Measurements from ENCODE around the gene ZBTB49. TPM values are rescaled to one million over a fixed set of nuclear protein-coding genes. Genes with fewer than 3 reads are reported as not detected.
"Not testable (repeated sequence)": the region's sequence is repeated elsewhere in the genome, so short reads cannot be mapped to it uniquely, and the experiment has no call there.

ZBTB49 gene
- total and polyA plus RNA-seq, 7 donors, result 0.69 to 6.2 (median 4.1) TPM

- WGBS, 2 donors, result 69 to 80% methylated on average over 14 of the region's 14 CpGs
- no peaks in the 10 kb centered on the region for H3K4me1 ChIP-seq
- no peak overlapping the region for H3K27ac ChIP-seq
- intact Hi-C loops (cut with DNase I), result no loop called here
- no peak for DNase-seq
- no peak overlapping the region for H3K4me3 ChIP-seq
- no peaks in the 10 kb centered on the region for H3K9me3 ChIP-seq
- H3K27me3 ChIP-seq, result no peaks in the 10 kb centered on the region
- H3K36me3 ChIP-seq, result no peaks in the 10 kb centered on the region
- TF ChIP-seq EP300 (IDR thresholded peaks at IDR 0.05), result no peak
- TF ChIP-seq CTCF (IDR thresholded peaks at IDR 0.05), result no peak
- no peak for TF ChIP-seq POLR2AphosphoS5 (IDR thresholded peaks at IDR 0.05)
- TF ChIP-seq POLR2A (IDR thresholded peaks at IDR 0.05), result no peak
Measured at GRCh38 chr4:4344915-4345527, 55.0 kb downstream of the ZBTB49 start.

- Histone ChIP-seq H3K9me3 (no peaks in the 10 kb centered on the region), H3K4me1 (no peaks in the 10 kb centered on the region), H3K27ac (no peak overlapping the region), H3K27me3 (no peaks in the 10 kb centered on the region), H3K4me3 (no peak overlapping the region), H3K36me3 (no peaks in the 10 kb centered on the region)
- no peak for DNase-seq
- no peak for TF ChIP-seq EP300 (IDR thresholded peaks at IDR 0.05)
- no peak for TF ChIP-seq CTCF (IDR thresholded peaks at IDR 0.05)
- 25 to 29% methylated on average over 1 of the region's 1 CpG for WGBS, 2 donors
- intact Hi-C loops (cut with DNase I), result no loop called here
Measured at GRCh38 chr4:4347585-4347984, 57.5 kb downstream of the ZBTB49 start.

- H3K27ac ChIP-seq; H3K36me3 ChIP-seq; H3K4me3 ChIP-seq; intact Hi-C loops (cut with DNase I); H3K9me3 ChIP-seq; H3K27me3 ChIP-seq; DNase-seq; H3K4me1 ChIP-seq: not testable (repeated sequence)
- 65 to 71% methylated on average over 9 of the region's 9 CpGs for WGBS, 2 donors
Measured at GRCh38 chr4:4348585-4348984, 58.5 kb downstream of the ZBTB49 start.

GRCh38 chr4:4349867-4350266 lies 59.8 kb downstream of the ZBTB49 start:
- intact Hi-C loops (cut with DNase I), result no loop called here
- no peaks in the 10 kb centered on the region for H3K4me1 ChIP-seq
- no peak overlapping the region for H3K27ac ChIP-seq
- H3K27me3 ChIP-seq, result no peaks in the 10 kb centered on the region
- no peak for DNase-seq
- no peak overlapping the region for H3K4me3 ChIP-seq
- H3K9me3 ChIP-seq, result no peaks in the 10 kb centered on the region
- WGBS, 2 donors, result 77 to 90% methylated on average over 3 of the region's 3 CpGs
- TF ChIP-seq CTCF (IDR thresholded peaks at IDR 0.05) (no peak), POLR2AphosphoS5 (IDR thresholded peaks at IDR 0.05) (no peak), EP300 (IDR thresholded peaks at IDR 0.05) (no peak), POLR2A (IDR thresholded peaks at IDR 0.05) (no peak)
- no peaks in the 10 kb centered on the region for H3K36me3 ChIP-seq

- TF ChIP-seq POLR2A (IDR thresholded peaks at IDR 0.05), result no peak
- TF ChIP-seq EP300 (IDR thresholded peaks at IDR 0.05), result no peak
- no peak for TF ChIP-seq POLR2AphosphoS5 (IDR thresholded peaks at IDR 0.05)
- TF ChIP-seq CTCF (IDR thresholded peaks at IDR 0.05), result no peak
- no peaks in the 10 kb centered on the region for H3K4me1 ChIP-seq
Measured at GRCh38 chr4:4350909-4351308, 60.9 kb downstream of the ZBTB49 start.

More at GRCh38 chr4:4350909-4351308, 60.9 kb downstream of the ZBTB49 start:
- Histone ChIP-seq H3K27ac (no peak overlapping the region), H3K27me3 (no peaks in the 10 kb centered on the region), H3K4me3 (no peak overlapping the region), H3K36me3 (no peaks in the 10 kb centered on the region), H3K9me3 (no peaks in the 10 kb centered on the region)
- intact Hi-C loops (cut with DNase I), result no loop called here
- no peak for DNase-seq
- WGBS, 2 donors, result 66 to 73% methylated on average over 4 of the region's 4 CpGs

All from sigmoid colon (tissue), 7 donors.